HG03045 (cell line): Measurements from ENCODE around the gene COPZ2.
"Not testable (repeated sequence)": the region's sequence is repeated elsewhere in the genome, so short reads cannot be mapped to it uniquely, and the experiment has no call there.

Experiments used
- ATAC-seq: cut with Tn5 transposase; IDR thresholded peaks from one replicate; pipeline ENCODE4 v1.9.1; 2021; ENCODE audit warnings: mild to moderate bottlenecking, moderate library complexity; ENCODE audit not compliant: unreplicated experiment

COPZ2 gene

DNA sequence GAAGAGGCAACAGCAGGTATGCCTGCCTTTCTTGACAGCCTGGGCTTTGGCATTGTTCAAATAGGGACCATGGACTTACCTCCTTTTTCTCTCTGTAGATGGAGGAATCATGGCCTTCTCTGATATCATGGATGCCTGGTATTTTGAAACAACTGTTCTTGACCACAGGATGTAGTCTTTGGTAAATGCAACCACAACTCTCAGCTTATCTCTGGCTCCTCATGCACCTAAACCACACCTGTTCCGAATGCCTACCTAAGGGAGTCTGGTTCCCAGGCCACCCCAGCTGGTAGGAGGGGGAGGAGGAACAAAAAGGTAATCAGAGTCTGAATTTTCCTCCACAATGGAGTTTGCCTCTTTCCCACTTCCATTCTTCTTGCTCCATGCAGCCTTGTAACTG, 47.9 kb downstream of the COPZ2 start:
- ATAC-seq, result no peak

DNA sequence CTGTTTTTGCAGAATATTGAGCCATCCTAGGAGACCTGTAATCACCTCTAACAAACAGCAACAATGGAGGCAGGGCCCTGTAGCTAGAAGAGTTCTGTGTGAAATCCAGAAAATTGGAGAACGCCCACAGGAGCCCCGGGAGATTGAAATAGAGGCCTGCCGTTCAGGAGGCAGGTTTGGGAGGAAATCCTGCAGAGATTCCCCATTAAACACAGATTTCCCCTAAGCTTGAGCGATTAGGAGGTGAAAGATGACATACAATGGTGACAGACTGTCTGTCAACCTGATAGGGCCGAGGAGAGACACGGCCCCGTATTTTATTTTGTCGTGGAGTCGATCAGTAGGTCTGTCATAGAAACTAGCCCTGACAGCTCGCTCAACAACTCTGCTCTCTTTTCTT, 48.4 kb downstream of the COPZ2 start:
- no peak for ATAC-seq

DNA sequence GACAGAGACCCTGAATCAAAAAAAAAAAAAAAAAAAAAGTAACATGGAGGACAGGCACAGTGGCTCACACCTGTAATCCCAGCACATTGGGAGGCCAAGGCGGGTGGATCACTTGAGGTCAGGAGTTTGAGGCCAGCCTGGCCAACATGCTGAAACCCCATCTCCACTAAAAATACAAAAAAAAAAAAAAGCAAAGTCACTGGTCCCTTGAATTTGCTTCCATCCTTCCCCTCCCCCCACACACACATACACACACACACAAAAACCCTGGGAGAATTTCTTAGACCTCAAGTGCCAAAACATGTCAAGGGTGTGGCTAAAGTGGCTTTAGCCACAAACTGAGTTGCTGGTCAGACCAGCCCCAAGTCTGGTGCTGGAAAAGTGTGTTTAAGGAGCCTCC, 49.2 kb downstream of the COPZ2 start:
- ATAC-seq, result not testable (repeated sequence)

DNA sequence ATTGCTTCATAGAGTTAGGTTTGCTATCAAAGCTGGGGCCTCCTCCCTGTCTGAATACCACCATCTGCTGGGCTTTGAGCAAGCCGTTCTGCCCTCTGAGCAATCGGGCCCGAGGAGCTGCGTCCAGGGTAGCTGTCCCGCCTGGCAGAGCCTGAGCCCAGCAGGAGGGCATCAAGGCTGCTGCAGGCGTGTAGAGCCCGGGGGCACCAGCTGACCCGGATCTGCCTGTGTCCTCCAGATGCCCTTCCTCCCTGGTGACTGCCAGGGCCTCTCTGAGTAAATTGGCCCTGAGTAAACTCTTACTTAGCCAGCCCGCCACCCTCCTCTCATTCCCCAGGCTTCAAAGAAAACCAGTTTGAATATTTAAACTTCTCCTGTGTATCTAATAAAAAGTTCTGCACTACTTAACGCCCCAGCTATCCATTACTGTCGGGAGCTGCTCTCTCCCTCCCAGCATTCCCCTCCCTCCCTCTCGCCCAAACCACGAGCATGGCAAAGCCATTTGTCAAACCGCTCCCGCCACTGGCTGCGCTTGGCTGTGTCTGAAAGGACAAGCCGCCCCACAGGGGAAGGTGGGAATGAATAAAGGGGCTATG, 50.3 kb downstream of the COPZ2 start:
- ATAC-seq, result no peak

DNA sequence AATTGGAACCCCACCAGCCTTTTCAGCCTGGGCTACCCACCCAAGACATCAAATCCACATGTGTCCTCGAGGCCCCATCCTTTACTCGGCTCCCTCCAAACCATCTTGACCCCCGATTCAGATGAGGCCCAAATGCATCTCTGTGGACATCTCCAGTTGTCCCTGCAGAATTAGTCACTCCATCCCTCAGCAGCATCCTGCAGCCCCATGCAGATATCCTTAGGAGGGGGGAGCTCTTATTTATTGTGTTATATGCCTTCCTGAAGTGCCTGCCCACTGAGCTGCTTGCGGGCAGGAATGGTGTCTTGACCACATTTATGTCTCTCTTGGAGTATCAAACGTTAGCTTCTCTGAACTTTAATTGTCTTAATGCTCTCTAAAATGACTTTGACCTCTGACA, 51.1 kb downstream of the COPZ2 start:
- ATAC-seq, result no peak

DNA sequence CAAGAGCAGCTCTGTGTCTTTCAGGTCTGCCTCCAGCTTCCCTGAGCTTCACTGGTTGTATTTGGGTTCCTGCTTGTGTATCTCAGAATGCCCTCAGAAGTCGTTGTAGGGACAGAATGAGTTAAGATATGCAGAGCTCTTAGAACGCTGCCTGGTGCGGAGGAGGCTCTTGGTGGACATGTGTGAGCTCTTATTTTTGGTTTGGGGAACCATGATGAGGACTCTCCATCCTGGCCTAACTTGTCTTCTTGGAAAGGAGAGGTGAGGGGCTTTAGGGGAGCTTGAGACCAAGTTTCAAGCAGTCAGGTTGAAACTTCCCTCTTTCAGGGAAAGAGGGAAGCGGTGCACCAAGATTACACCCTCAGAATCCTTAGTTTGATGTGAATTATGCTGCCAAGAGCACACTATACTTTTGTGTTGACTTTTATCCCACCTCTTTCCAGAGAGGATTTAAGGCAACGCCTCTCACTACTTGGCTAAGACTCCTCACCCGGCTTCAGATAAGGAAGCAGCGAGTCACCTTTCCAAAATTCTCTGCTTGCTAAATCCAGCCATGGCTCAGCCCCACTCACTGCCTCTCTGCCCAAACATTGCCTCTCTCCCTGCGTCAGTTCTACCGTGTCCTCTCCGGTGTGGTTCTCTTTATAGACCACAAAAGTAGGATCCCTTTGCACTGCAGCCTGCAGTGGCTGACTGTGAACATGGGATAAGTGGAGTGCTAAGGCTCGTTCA, 53.9 kb downstream of the COPZ2 start:
- ATAC-seq, result no peak

DNA sequence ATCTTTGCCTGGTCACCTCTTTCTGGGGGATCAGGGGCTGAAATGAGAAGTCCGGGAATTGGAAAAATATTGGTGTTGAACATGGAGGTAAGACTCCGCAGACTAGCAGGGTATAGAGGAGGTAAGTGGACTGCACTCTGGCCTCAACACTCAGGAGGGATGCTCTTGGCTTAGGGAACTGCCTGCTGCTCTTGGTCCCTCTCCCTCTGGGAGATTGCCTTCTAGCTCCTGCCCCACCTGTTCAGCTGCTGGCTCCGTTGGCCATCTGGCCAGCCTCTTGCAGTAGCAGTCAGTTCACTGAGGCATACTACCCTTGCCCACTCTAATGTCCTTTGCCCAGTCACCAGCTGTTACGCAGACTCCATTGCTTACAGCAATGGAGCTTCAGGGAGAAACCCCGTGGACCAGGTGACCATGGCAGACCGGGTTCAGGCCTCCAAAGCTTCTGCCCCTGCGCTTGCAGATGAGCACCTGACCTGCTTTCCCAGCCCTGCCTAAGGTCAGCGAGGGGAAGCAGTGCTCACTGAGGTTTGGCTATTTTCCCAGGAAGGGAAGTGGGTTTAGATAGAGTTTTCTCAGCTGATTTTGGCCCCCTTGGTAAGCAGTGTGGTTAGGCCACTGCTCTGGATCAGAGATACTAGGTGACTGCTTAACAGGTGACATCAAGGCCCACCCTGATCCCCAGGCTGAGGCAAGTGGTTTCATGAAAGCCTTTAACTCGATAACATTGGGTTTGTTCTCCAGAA, 54.8 kb downstream of the COPZ2 start:
- ATAC-seq, result no peak

DNA sequence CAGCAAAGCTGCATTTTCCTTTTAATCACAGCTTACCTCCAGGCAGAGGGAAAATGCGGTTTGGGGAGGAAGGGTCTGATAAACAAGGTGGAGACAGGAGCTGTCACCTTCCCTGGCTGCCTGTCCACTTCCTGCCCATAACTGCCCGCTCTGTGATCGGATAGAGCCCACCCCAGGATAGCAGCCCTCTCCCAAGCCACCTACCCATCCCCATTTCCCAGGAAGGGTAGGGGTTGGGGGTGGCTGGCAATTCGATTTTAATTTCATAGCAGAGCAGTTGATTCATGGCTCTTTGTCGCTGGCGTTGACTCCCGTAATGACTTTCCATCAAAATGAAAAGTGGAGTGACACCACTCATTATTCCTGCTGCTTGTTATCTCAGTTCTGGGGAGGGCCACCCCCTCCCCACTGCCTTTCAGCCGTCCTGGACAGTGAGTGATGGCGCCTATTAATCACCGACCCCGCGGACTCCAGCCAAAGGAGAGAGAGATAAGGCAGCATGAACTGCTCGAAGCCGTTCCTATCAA, 55.4 kb downstream of the COPZ2 start:
- no peak for ATAC-seq

DNA sequence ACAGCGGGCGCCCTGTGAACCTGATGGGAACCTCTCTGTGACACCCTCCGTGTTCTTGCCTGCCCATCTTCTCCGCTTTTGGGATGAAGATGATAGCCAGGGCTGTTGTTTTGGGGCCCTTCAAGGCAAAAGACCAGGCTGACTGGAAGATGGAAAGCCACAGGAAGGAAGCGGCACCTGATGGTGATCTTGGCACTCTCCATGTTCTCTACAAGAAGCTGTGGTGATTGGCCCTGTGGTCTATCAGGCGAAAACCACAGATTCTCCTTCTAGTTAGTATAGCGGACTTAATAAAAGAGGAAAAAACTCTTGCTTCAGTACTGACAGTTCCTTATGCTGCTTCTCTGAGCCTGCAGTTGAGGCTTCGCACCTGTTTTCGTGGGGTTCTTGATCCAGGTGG, 56.1 kb downstream of the COPZ2 start:
- no peak for ATAC-seq

DNA sequence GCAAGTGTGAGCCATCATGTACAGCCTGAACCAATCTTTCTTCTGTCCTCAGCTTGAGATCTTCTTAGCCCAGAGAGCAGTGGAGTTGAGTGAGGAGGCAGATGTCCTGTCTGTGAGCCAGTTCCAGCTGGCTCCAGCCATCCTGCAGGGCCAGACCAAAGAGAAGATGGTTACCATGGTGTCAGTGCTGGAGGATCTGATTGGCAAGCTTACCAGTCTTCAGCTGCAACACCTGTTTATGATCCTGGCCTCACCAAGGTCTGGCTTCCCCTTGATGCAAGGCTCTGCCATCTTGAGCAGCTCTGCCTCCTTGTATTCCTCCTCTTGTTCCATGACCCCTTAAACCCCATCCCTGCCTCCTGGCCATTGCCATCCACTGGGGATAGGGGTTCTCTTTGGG, 57.1 kb downstream of the COPZ2 start:
- ATAC-seq, result no peak

DNA sequence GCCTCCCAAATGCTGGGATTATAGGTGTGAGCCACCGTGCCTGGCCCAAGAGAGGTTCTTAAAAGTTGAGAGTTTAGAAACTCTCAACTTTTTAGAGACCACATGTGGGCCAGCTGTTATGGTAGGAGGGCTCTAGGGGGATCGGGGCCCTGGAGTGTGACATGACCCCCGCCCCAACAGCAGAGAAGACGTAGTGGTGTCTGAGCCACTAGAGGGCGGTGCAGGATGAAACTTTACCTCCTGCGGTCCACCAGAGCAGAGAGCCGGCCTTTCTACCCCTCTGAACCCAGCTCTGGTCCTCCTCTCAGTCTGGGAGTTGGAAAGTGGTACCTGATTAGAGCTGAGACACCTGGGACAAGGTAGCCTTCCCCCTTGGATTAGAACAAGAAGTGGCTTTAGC, 59.3 kb downstream of the COPZ2 start:
- ATAC-seq, result no peak
